ENCODE data around the gene RNF146.
"Not testable (repeated sequence)": the region's sequence is repeated elsewhere in the genome, so short reads cannot be mapped to it uniquely, and the experiment has no call there.

RNF146 gene, protein sequence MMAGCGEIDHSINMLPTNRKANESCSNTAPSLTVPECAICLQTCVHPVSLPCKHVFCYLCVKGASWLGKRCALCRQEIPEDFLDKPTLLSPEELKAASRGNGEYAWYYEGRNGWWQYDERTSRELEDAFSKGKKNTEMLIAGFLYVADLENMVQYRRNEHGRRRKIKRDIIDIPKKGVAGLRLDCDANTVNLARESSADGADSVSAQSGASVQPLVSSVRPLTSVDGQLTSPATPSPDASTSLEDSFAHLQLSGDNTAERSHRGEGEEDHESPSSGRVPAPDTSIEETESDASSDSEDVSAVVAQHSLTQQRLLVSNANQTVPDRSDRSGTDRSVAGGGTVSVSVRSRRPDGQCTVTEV

GRCh38 chr6:127266178-127266891 lies at the start of gene RNF146:
Gene RNF146, plus strand, starts transcription at chr6:127266864. Its CDS starts 13,475 bp downstream, at chr6:127280339.
- H3K4me3 Mint-ChIP-seq = peak within 1 kb of the TSS; percentile 98
- H3K27ac Mint-ChIP-seq = peak within 1 kb of the TSS; percentile 99 to 100
- peak; percentile 82 for ATAC-seq

GRCh38 chr6:127219869-127220268 lies 46.8 kb upstream of the RNF146 start:
- Mint-ChIP-seq H3K4me1 (no peaks in the 10 kb centered on the region), H3K27ac (no peak overlapping the region), H3K27me3 (peaks cover 19% of the 10 kb centered on the region), H3K9me3 (no peaks in the 10 kb centered on the region), H3K4me3 (no peak overlapping the region)
- no peak for ATAC-seq
- no peak for DNase-seq

More at GRCh38 chr6:127266178-127266891, at the start of gene RNF146:
- Mint-ChIP-seq H3K4me1 (peaks cover 28% of the 10 kb centered on the region), H3K27me3 (no peaks in the 10 kb centered on the region), H3K9me3 (no peaks in the 10 kb centered on the region)
- peak; percentile 74 to 78 for DNase-seq

- no peak for ATAC-seq
- no peaks in the 10 kb centered on the region for H3K4me1 Mint-ChIP-seq
- H3K4me3 Mint-ChIP-seq = no peak overlapping the region
- DNase-seq = no peak
- no peaks in the 10 kb centered on the region for H3K9me3 Mint-ChIP-seq
- no peak overlapping the region for H3K27ac Mint-ChIP-seq
- H3K27me3 Mint-ChIP-seq = peaks cover 19% of the 10 kb centered on the region
Measured at GRCh38 chr6:127221201-127221600, 45.5 kb upstream of the RNF146 start.

DNA sequence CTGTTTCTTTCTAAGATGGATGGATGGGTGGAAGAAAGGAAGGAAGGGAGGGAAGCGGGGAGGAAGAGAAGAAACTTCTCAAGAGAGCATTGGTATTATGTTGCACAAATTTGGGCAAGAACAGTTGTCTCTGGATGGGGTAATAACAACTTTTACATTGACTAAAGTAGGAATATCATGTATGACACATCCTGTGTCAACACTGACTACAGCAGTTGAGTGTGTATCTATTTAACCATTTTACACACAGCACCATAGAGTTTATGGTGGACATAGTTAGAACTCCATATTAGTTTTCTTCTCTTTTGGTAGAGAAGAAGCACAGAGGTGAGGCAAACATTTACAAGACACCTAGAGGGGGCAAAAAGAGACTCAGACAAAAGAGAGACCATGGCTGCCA lies 44.2 kb upstream of the RNF146 start:
- Mint-ChIP-seq H3K9me3 (no peaks in the 10 kb centered on the region), H3K27me3 (peaks cover 19% of the 10 kb centered on the region), H3K27ac (no peak overlapping the region), H3K4me1 (no peaks in the 10 kb centered on the region), H3K4me3 (no peak overlapping the region)
- DNase-seq (no peak), ATAC-seq (no peak)

GRCh38 chr6:127225497-127225896 lies 41.2 kb upstream of the RNF146 start:
- no peaks in the 10 kb centered on the region for H3K4me1 Mint-ChIP-seq
- ATAC-seq = no peak
- no peak for DNase-seq
- H3K4me3 Mint-ChIP-seq = no peak overlapping the region
- H3K27me3 Mint-ChIP-seq = peaks cover 32% of the 10 kb centered on the region
- no peak overlapping the region for H3K27ac Mint-ChIP-seq
- H3K9me3 Mint-ChIP-seq = peaks cover 6 to 15% of the 10 kb centered on the region in 2 donors

DNA sequence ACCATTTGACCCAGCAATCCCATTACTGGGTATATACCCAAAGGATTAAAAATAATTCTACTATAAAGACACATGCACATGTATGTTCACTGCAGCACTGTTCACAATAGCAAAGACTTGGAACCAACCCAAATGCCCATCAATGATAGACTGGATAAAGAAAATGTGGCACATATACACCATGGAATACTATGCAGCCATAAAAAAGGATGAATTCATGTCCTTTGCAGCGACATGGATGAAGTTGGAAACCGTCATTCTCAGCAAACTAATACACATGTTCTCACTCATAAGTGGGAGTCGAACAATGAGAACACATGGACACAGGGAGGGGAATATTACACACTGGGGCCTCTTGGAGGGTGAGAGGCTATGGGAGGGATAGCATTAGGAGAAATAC lies 32.8 kb upstream of the RNF146 start:
- not testable (repeated sequence) for H3K4me1 Mint-ChIP-seq, H3K27ac Mint-ChIP-seq, H3K4me3 Mint-ChIP-seq, ATAC-seq, DNase-seq
- H3K27me3 Mint-ChIP-seq = peaks cover 23% of the 10 kb centered on the region
- peaks cover 21 to 25% of the 10 kb centered on the region in 2 donors for H3K9me3 Mint-ChIP-seq

DNA sequence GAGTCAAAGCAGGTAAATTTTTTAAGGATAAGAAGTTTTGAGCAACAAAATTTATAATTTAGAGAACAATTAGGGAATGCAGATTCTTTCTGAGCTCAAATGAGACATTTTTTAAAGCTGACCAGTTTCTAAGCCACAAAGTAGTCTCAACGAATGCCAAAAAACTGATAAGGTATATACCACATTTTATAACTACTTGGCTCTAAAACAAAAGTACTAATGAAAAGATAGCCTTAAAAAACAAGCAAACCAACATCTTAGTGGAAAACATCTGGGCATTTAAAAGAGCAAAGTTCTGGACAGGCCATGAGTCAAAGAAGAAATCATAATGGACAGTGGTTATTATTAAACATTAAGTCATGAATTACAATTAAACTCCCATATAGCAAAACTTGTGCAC lies 23.2 kb upstream of the RNF146 start:
- no peak for ATAC-seq
- Mint-ChIP-seq H3K27me3 (peaks cover 5% of the 10 kb centered on the region), H3K4me1 (no peaks in the 10 kb centered on the region), H3K9me3 (no peaks in the 10 kb centered on the region), H3K27ac (no peak overlapping the region), H3K4me3 (no peak overlapping the region)
- DNase-seq = no peak

DNA sequence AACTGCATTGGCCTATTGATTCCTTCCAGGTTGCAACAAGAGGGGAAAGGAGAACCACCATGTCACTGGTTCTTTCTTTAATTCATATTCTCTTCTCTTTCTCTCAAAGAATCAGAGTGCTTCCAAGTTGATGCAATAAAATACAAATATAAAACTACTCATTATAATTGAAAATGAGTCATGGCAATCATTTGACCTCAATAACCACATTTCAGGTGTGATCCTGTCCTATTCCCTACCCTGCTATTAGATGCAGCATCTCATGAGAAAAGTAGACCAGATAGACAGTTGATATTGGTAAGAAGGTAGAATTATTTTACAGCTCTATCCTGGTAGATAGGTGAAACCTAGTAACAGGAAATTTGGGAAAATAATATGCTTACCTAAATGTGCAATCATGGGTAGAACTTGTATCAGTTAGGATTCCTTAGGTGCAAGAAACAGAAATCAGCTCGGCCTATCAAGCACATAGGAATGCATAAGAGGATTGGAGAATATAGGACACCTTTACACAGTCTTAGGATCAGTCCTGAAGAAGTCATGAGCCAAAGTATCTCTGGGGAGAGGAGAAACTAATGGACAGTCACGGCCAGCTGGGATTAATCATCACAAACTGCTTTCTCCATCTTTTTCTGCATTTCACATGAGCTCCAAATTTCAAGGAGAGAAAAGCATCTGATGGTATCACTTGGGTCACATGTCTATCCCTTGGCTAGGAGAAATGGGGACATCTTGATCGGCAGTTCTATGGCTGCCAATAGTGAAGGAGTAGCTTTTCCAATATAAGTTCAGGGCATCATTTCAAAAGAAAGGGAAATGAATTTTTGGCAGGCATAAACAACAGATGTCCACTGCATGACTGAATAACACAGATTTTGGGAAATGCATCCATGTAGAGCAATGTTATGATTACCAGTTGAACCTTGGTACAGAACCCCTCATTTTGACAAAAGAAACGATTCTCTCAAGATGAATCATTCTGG lies 19.3 kb upstream of the RNF146 start:
- no peak for DNase-seq
- Mint-ChIP-seq H3K4me3 (no peak overlapping the region), H3K4me1 (no peaks in the 10 kb centered on the region), H3K27me3 (no peaks in the 10 kb centered on the region), H3K9me3 (no peaks in the 10 kb centered on the region), H3K27ac (peak overlapping the region in 1 of 2 donors; percentile 31)
- no peak for ATAC-seq

- Mint-ChIP-seq H3K4me3 (no peak overlapping the region), H3K27ac (no peak overlapping the region), H3K9me3 (no peaks in the 10 kb centered on the region), H3K27me3 (no peaks in the 10 kb centered on the region), H3K4me1 (no peaks in the 10 kb centered on the region)
- ATAC-seq = no peak
- DNase-seq = no peak
Measured at GRCh38 chr6:127249621-127250020, 17.0 kb upstream of the RNF146 start.

DNA sequence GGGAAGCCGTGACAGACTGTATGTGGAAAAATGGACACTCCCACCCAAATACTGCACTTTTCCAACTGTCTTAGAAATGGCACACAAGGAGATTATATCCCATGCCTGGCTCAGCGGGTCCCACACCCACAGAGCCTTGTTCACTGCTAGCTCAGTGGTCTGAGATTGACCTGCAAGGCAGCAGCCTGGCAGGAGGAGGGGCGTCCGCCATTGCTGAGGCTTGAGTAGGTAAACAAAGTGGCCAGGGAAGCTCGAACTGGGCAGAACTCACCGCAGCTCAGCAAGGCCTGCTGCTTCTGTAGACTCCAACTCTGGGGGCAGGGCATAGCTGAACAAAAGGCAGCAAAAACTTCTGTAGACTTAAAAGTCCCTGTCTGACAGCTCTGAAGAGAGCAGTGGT lies 11.4 kb upstream of the RNF146 start:
- Mint-ChIP-seq H3K4me1 (no peaks in the 10 kb centered on the region), H3K27ac (no peak overlapping the region), H3K9me3 (no peaks in the 10 kb centered on the region), H3K27me3 (peaks cover 12% of the 10 kb centered on the region), H3K4me3 (no peak overlapping the region)
- ATAC-seq (no peak), DNase-seq (no peak)

GRCh38 chr6:127262896-127263295 lies 3.8 kb upstream of the RNF146 start:
- Mint-ChIP-seq H3K27me3 (peaks cover 12% of the 10 kb centered on the region), H3K4me3 (no peak overlapping the region), H3K4me1 (peaks cover 6% of the 10 kb centered on the region), H3K27ac (no peak overlapping the region), H3K9me3 (no peaks in the 10 kb centered on the region)
- DNase-seq (no peak), ATAC-seq (no peak)

- no peak overlapping the region for H3K27ac Mint-ChIP-seq
- peaks cover 12% of the 10 kb centered on the region for H3K27me3 Mint-ChIP-seq
- H3K4me1 Mint-ChIP-seq = peaks cover 12% of the 10 kb centered on the region
- no peak overlapping the region for H3K4me3 Mint-ChIP-seq
- ATAC-seq = no peak
- no peak for DNase-seq
- H3K9me3 Mint-ChIP-seq = no peaks in the 10 kb centered on the region
Measured at GRCh38 chr6:127263481-127263880, 3.2 kb upstream of the RNF146 start.

- Mint-ChIP-seq H3K27me3 (no peaks in the 10 kb centered on the region), H3K4me3 (peak overlapping the region; percentile 98), H3K27ac (peak overlapping the region; percentile 99 to 100), H3K4me1 (peaks cover 31% of the 10 kb centered on the region), H3K9me3 (no peaks in the 10 kb centered on the region)
- peak; percentile 62 to 69 for DNase-seq
- peak; percentile 83 for ATAC-seq
Measured at GRCh38 chr6:127266892-127267645, 405 bp downstream of the RNF146 start.

DNA sequence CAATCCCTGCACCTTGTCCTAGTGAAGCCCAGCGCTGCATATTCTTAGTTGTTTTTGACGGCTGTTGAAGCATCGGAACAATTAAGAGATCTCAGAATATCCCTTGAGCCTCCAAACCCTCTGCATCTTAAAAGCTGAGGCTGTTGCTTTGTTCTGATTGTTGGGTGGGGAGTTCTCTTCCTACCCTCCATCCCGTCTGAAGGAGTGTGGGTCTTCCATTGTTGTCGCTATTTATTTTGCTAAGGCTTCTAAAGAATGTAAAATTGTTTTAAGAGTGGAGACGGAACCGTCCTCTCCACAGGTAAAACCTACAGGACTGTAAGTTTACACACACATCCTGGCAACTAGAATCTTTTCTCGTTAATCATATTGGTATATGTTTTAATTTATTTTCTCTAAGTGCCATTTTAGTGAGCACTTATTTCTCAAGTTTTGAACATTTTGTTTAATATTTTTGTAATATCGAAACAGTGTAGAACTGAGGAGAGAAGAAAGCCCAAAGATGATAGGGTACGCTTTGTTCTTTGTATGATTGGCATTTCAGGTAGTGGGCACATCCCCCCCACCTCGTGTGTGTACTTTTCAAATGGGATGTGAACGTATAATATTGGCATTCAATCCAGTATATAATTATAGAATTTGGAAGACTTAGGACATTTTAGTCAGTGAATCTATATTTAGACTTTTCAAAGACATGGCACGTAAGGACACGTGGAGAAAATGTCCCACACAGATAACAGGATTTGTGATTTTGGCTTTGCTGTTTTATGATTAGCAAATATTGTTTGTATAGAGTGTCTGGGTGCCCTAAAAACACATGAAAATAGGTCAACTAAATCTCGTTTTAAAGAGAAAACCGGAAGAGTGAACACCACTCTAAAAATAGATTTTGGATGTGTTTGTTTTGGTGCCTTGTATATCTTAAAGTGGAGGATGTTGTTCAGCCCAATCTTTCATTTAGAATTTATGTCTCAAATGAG lies 1.3 kb downstream of the RNF146 start:
- H3K4me3 Mint-ChIP-seq = peak overlapping the region; percentile 93 to 98
- peak; percentile 37 for ATAC-seq

More for the DNA sequence above, 1.3 kb downstream of the RNF146 start:
- H3K27ac Mint-ChIP-seq = peak overlapping the region; percentile 96 to 99
- H3K27me3 Mint-ChIP-seq = no peaks in the 10 kb centered on the region
- no peaks in the 10 kb centered on the region for H3K9me3 Mint-ChIP-seq
- DNase-seq = no peak
- peaks cover 34% of the 10 kb centered on the region for H3K4me1 Mint-ChIP-seq
